Measurements from ENCODE around the gene ECT2.

ECT2 gene

GRCh38 chr3:172869368-172869771 is 118.8 kb downstream of the ECT2 start:
- no peak for DNase-seq

- no peak for DNase-seq
Observed at GRCh38 chr3:172869784-172870518, 119.4 kb downstream of the ECT2 start.

Data from left hindlimb (tissue), 1 donor.